HG02981 (cell line): ENCODE data around the gene ATP2A1.
"Not testable (repeated sequence)": the region's sequence is repeated elsewhere in the genome, so short reads cannot be mapped to it uniquely, and the experiment has no call there.

Experiments used
- ATAC-seq: cut with Tn5 transposase; IDR thresholded peaks from one replicate; pipeline ENCODE4 v1.9.1; 2021; ENCODE audit warnings: mild to moderate bottlenecking, moderate library complexity; ENCODE audit not compliant: unreplicated experiment

Gene ATP2A1

DNA sequence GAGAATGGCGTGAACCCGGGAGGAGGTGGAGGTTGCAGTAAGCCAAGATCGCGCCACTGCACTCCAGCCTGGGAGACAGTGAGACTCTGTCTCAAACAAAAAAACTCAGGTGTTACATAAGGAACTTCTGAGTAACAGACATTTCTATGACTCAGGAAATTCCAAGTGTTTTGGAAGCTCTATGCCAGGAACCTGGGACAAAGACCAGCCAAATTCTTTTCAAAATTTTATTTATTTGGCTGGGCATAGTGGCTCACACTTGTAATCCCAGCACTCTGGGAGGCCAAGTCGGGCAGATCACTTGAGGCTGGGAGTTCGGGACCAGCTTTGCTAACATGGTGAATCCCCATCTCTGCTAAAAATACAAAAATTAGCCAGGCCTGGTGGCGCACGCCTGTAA lies 19.9 kb upstream of the ATP2A1 start:
- no peak for ATAC-seq

DNA sequence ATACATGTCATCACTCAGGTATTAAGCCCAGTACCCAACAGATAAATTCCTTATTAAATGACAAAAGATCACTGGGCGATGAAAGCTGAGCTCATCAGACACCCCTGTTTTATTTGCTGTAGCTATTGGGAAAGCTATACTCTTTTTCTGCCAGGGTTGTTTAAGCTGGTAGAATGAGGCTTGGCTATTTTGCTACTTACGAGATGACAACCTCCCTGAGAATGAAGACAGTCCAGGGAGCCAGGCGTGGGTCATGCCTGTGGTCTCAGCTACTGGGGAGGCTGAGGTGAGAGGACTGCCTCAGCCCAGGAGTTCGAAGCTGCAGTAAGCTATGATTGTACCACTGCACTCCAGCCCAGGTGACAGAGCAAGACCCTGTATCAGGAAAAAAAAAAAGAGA lies 19.0 kb upstream of the ATP2A1 start:
- ATAC-seq: no peak

DNA sequence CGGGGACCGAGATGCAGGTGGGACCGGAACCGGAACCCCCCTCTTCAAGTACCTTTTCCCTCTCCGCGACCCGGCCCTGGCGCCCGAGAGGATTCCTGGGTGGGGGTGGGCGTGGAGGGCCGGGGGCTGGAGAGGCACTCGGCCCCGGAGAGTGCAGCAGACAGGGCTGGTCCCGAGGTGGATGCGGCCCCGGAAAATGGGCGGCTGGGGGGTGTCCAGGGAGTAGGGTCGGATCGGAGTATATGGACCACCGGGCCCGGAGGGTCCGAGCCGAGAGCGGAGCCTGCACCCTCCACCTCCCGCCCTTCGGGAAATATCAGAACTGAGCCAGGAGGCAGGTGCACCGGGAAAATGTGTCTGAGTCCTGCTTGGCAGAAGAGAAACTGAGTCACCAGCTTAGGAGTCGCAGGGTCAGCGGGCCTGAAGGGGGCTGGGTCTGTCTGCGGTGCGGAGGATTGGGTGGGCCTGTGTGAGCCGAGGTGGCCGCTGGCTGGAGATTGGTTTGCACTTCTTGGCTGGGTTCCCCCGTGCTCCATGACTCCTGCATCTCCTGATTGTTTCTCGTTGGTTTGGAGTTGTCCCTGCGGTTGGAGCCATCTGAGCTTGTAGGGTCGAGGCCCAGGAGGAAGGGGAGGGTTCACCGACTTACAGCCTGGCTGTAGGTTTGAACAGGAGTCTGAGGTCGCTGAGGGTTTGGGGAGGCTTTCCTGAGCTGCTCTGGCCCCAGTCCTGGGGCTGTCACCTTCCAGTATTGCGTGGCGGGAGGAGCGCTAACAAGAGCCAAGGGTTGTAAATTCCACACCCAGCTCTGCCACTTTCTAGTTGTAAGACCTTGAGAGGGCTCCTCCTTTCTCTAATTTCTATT lies 14.1 kb upstream of the ATP2A1 start:
- ATAC-seq: no peak

DNA sequence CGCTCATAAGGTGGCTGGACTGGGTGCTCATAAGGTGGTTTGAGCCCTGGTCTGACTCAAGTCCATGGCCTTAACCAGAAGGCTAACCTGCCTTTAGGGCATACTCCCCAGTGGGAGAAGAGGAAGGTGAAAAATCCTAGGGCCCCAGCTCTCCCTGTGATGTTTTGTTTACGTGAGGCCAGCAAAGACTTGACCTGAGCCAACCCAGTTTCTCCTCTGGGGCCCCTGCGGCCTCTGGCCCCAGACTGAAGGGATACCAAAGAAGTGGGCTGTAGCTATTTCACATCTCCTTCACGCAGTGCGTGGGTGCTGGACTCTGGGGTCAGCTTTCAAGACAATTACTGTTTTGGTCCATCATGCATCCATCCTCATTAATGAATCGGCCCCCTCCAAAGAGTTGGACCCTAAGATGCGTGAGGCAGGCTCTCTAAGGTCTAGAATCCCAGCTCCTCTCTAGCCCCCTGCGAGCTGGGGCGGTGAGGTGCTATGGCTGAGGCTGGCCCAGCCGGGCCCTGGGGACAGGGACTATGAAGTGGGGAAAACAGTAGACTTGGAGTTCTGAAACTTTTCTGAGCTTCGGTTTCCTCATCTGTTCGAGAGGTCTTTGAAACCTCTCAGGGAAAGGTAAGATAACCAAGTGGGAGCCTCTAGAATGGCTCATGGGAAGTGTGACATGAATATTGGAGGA lies 13.1 kb upstream of the ATP2A1 start:
- ATAC-seq: no peak

DNA sequence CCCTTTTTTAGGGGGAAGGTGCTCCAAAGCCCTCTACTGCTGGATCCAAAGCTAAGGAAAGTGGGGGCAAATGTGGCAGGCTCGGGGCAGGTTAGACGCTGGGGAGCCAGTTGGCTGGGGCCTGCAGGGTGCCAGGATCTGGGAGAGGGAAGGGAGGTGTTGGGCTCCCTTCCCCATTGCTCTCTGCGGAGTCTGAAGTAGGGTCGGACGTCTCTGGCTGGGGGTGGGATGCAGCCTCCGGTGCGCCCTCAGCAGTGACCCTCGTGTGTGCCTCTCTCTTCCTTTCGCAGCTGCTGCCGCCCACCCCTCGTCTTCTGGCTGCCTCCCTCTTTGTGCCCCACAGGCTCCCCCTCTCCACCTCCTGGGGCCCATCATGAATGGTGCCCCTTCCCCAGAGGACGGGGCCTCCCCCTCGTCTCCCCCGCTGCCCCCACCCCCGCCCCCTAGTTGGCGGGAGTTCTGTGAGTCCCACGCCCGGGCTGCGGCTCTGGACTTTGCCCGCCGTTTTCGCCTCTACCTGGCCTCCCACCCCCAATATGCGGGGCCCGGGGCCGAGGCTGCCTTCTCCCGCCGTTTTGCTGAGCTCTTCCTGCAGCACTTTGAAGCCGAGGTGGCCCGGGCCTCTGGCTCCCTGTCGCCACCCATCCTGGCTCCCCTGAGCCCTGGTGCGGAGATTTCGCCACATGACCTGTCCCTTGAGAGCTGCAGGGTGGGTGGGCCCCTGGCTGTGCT lies 12.4 kb upstream of the ATP2A1 start:
- no peak for ATAC-seq

DNA sequence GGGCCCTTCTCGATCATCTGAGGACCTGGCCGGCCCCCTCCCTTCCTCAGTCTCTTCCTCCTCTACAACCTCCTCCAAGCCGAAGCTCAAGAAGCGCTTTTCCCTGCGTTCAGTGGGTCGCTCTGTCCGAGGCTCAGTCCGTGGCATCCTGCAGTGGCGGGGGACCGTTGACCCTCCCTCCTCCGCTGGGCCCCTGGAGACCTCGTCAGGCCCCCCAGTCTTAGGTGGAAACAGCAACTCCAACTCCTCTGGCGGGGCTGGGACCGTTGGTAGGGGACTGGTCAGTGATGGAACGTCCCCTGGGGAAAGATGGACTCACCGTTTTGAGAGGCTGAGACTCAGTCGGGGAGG lies 11.9 kb upstream of the ATP2A1 start:
- no peak for ATAC-seq

DNA sequence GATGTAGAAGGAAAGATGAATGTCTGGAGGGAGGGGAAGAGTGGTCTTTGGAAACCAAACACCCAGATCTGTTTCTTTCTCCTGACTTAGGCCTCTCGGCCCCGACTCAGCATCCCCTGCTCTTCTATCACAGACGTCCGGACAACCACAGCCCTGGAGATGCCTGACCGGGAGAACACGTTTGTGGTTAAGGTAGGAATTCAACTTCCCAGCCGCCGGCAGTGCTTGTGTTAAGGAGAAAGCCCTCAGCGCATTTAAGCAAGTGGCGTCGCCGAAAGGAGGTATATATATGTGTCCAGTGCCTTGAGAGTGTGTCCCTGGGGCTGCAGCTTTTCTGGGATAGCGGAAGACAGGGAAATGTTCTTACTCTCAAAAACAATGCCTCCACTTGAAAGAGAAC lies 11.0 kb upstream of the ATP2A1 start:
- no peak for ATAC-seq

DNA sequence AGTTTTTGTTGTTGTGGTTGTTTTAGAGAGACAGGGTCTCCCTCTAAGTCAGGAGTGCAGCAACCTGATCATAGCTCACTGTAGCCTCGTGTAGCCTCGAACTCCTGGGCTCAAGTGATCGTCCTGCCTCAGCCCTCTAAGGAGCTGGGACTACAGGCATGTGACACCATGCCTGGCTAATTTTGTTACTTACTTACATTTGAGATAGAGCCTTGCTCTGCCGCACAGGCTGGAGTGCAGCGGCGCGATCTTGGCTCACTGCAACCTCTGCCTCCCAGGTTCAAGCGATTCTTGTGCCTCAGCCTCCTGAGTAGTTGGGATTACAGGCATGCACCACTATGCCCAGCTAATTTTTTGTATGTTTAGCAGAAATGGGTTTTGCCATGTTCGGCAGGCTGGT lies 10.6 kb upstream of the ATP2A1 start:
- not testable (repeated sequence) for ATAC-seq

DNA sequence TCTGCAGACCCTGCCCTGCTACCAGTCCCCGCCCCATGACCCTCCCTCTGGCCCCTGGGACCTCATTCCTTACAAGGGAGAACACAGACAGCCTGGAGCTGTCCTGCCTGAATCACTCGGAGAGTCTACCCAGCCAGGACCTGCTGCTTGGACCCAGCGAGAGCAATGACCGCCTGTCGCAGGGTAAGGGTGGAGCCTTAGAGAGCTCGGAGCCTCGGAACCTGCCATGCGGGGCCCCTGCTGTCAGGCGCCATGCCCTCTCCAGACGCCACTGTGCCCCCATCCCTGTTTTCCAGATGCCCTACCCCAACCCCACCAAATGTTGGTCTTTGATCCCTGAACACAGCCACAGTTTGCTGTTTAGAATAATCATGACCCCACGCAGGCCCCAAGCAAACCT lies 9.1 kb upstream of the ATP2A1 start:
- no peak for ATAC-seq

DNA sequence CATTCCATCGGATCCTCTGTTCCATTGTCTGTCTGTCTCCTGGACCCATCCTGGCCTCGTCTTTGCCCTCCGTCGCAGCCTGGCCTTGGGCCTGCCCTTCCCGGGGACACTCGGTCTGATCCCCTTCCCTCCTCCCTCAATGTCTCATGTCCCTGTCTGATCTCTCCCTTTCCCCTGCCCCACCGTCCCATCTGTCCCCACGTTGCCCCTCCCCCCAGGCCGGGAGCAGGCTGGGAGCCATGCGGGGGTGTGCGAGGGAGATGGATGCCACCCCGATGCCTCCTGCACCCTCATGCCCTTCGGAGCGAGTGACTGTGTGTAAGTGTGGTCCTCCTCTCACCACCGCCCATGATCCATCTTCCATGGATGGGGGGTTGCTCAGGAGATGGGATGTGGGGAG lies 5.3 kb upstream of the ATP2A1 start:
- no peak for ATAC-seq

DNA sequence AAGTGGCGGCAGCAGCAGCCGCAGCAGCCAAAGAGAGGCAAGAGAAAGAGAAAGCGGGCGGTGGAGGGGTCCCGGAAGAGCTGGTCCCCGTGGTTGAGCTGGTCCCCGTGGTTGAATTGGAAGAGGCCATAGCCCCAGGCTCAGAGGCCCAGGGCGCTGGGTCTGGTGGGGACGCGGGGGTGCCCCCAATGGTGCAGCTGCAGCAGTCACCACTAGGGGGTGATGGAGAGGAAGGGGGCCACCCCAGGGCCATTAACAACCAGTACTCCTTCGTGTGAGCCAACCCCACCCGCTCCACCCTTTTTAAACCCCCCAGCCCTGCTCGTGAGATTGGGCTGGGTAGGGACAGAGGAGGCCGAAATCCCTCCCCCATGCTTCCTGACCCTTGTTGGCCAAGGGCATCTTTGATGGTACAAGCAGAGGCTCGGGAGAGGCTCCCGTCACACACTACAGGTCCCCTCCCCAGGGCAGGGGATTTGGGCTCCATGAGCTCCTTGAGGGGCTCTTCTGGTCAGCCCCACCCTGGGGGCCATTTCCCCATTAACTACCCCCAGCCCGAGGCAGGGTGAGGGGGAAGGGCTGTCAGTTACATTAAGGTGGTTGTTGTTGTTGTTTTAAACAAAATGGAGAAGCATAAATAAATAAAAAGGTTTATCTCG lies 4.6 kb upstream of the ATP2A1 start:
- ATAC-seq: no peak

DNA sequence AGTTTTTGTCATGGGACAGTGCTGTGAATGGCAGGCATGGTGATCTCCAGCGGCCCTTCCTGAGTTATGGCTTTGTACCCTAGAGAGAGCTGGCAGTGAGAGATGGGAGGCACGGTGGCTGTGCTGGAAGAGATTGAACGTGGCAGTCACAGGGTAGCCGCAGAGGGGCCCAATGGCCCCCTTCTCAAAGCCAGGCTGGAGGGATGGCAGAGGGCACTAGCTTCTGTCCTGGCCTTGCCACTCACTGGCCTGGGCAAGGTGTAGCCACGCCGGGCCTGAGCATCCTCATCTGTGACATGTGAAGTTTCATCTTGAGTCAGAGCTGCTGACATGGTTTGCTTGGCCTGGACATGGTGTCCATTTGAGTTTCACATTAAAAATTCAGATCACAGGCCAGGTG lies 3.9 kb upstream of the ATP2A1 start:
- ATAC-seq: no peak

DNA sequence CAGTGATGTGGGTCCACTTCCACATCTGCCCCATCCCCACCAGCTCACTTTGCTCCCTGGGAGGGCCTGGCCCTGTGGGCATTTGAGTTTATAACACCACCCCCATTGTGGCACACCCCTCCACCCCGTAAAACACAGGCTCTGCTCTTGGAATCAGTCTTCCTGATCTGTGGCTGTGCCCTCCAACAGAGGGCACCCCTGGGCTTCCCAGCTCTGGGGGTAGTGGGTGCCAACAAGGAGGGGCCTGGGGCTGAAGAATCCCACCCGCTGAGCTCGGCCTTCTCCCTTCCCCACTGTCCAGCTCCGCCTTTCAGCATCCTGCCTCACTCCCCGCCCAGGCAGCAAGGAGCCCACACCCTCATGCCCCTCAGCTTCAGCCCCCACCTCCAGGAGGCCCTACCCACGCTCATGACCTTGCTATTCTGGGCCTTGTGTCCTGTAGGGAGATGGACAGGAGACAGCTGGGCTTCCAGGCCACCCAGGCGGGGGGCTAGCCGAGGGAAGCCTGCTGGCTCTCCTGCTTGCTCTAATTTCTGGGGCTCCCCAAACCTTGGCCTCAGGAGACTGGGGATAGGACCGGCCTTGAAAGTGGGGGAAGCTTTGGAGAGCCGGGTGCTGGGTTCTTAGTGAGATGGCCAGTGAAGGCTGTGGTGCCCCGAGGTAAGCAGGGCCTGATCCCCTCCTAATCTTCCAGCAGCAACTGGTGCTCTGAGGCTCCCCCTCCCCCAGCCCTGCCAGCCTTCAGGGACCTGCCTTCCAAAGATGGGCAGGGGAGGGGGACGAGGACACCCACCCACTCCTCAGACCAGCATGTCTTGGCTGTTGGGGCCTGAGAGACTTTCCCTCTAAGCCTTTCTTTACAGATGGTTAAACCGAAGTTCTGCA lies 2.9 kb upstream of the ATP2A1 start:
- no peak for ATAC-seq

DNA sequence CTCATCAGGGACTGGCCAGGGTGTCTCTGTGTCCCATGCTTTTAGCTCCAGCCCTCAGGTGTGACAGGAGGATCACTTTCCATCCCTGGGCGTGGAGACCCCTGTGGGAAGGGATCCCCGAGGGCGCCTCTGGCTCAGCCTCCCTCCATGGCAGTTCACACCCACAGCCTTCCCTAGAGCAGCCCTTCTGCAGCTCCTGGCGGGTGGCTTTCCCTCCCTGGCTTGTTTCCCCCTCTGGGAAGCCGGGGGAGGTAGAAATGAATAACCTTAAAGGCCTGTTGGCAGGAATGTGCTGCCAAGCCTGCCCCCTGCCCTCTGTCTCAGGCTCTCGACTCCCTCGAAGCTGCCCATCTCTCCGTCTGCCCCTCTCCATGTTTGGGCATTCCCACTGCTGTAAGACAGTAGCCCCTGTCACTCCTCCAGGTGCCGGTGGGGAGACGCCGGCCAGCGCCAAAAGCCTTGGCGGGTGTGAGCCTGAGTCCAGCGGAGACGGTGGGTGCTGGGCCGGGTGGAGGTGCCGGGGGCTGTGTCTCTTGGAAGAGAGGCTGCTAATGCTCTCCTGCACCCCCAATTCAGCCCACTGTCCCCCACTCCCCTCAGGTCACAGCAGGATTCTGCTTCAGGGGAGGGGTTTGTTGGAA lies 2.1 kb upstream of the ATP2A1 start:
- ATAC-seq: no peak

DNA sequence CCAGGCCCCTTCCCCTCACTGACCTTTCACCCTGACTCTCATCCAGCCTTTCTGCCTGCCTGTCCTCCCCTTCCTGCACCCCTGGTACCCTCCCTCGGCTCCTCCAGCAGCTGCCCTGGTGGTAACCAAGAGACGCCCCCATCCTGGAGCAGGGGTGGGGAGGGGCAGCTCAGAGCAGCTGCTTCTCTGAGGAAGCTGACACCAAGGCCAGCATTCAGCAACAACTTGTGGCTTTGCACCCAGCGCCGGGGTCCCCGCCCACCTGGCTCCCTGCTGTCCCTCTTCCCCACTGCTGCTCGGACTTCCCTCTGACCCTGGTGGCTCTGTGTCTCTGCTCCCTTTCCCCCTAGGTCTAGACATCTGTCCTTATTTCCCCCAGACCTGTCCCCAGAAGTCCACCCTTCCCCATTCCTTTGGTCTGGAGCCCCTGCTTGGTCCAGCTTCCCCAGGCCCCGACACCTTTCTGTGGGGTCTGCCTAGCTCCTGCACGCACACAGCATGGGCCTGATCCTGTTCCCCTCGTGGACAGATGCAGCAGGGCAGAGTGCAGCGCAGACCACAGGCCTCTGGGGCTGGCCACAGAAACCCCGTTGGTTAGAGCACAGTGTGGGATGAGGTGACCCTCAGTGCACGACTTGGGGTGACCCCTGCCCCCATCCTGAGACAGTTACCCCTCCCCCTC lies 1.2 kb upstream of the ATP2A1 start:
- ATAC-seq: no peak

DNA sequence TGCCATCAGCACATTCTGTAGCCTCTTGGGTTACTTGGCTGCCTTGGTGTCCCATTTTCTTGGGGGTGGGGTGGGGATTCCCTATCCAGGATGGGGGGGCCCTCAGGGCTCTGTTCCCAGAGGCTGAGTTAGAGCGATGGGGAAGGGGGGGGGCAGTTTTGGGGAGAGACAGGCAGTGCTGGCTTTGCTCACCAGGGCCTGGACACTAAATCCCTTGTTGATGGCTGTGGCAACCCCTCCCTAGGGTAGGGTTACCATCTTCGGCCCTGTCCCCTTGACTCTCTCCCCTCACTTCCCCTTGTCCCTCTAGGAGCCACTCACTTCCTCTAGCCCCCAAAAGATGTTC lies 660 bp upstream of the ATP2A1 start:
- ATAC-seq: no peak

DNA sequence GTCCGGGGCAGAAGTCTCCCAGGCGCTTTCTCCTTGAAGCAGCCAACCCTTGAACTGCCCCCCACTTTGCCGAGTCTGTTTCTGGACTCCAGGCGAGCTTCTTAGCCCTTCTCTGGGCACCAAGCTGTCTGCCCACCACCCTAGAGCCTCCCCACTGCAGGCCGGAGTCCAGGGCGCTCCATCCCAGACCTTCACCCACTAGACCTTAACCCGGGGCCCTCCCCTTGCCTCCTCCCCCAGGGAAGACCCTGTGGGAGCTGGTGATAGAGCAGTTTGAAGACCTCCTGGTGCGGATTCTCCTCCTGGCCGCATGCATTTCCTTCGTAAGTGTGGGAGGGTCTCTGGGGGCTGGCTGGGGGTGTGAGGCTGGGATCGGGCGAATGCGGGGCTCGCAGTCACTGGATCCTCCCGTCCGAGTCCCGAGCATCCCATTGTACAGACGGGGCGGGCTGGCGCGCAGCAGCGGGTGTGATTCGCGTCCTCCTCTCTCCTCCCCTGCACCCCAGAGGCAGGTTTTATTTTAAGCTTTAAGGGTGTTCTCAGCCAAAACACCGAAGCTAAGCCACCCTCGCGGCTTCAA lies 1.1 kb downstream of the ATP2A1 start:
- peak; percentile 17 for ATAC-seq

DNA sequence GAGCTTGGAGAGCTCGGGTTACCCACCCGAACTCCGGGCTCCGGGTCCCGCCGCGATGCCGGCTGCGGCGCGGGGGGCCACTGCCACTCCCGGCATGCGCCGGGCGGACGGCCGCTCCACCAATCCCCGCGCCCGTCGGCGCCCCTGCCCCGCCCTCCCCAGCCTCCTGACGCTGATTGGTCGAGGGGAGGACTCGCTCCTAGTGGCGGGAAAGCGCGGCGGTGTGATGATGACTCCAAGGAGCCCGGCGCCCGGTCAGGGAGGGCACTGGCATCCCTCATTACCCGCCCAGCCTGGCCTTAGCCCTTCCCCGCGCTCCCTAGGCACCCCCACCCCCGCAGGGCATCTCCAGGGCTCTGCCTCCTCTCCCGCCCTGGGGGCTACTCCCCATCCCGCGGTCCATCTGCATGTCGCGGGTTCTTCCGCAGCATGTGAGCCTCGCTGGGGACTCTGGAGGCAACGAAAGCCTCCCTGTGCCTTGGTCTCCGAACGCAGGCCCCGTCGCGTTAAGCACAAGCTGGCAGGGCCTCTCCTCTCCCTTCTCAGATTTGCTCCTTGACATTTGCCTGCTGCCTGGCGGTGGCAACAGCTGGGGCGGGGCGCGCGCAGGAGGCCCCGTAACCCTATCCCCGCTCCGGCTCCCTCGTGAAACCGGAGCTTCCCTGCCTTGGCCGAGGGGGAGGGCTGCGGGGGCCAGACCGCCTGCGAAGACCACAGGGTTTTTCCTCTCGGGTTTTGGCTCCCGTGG lies 1.7 kb downstream of the ATP2A1 start:
- ATAC-seq: peak; percentile 89

DNA sequence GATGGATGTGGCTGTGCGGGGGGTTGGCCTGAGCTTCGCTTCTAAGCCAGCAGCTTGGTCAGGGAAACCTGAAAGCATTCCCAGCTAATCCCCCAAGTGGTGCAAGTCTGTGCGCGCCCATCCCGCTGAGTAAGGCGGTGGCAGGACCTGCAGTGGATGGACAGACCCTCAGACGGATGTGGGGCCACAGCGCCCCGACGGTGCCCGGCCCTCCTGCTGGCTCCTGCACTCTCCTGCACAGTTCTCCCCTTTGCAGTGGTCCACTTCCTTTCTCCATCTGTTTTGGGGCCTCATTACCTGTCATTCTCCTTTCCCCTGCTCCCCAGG lies 2.3 kb downstream of the ATP2A1 start:
- ATAC-seq: no peak
